Globus pallidus (tissue), 1 donor: ENCODE data around the gene TPX2.

Experiments used
- DNase-seq: peaks from one replicate; pipeline ENCODE4 v3.0.0-alpha.2; 2015; ENCODE audit warnings: low spot score

TPX2 gene

GRCh38 chr20:31705598-31706597 lies 33.2 kb upstream of the TPX2 start:
- no peak for DNase-seq

GRCh38 chr20:31706607-31707257 lies 32.4 kb upstream of the TPX2 start:
- DNase-seq, result no peak

GRCh38 chr20:31707258-31707615 lies 31.9 kb upstream of the TPX2 start:
- no peak for DNase-seq

GRCh38 chr20:31707994-31708735 lies 30.9 kb upstream of the TPX2 start:
- DNase-seq, result no peak

- DNase-seq, result no peak
Observed at GRCh38 chr20:31708736-31709534, 30.2 kb upstream of the TPX2 start.

GRCh38 chr20:31709939-31710338 lies 29.2 kb upstream of the TPX2 start:
- no peak for DNase-seq

GRCh38 chr20:31710423-31711108 lies 28.5 kb upstream of the TPX2 start:
- no peak for DNase-seq

- no peak for DNase-seq
Observed at GRCh38 chr20:31711179-31712111, 27.6 kb upstream of the TPX2 start.

- DNase-seq, result peak; percentile 64
Observed at GRCh38 chr20:31712112-31712553, 27.0 kb upstream of the TPX2 start.

- DNase-seq, result peak; percentile 94
Observed at GRCh38 chr20:31712564-31713311, 26.4 kb upstream of the TPX2 start.

- no peak for DNase-seq
Observed at GRCh38 chr20:31713312-31714273, 25.5 kb upstream of the TPX2 start.

- DNase-seq, result no peak
Observed at GRCh38 chr20:31715766-31716165, 23.3 kb upstream of the TPX2 start.

GRCh38 chr20:31716351-31716750 lies 22.7 kb upstream of the TPX2 start:
- no peak for DNase-seq

GRCh38 chr20:31716818-31717477 lies 22.1 kb upstream of the TPX2 start:
- DNase-seq, result no peak

GRCh38 chr20:31717478-31718201 lies 21.4 kb upstream of the TPX2 start:
- no peak for DNase-seq

- DNase-seq, result no peak
Observed at GRCh38 chr20:31718952-31719643, 20.0 kb upstream of the TPX2 start.
